HG02840 (cell line): Measurements from ENCODE around the gene ATP2A2.
"Not testable (repeated sequence)": the region's sequence is repeated elsewhere in the genome, so short reads cannot be mapped to it uniquely, and the experiment has no call there.

Experiments used
- ATAC-seq: cut with Tn5 transposase; IDR thresholded peaks from one replicate; pipeline ENCODE4 v1.9.1; 2021; ENCODE audit warnings: mild to moderate bottlenecking, moderate library complexity, moderate number of reproducible peaks; ENCODE audit not compliant: unreplicated experiment, low FRiP score

Gene ATP2A2

GRCh38 chr12:110339184-110339952, 58.3 kb downstream of the ATP2A2 start:
- ATAC-seq: no peak

- not testable (repeated sequence) for ATAC-seq
Observed at GRCh38 chr12:110340261-110340660, 59.2 kb downstream of the ATP2A2 start.

- ATAC-seq: no peak
Observed at GRCh38 chr12:110340706-110341105, 59.7 kb downstream of the ATP2A2 start.

- ATAC-seq: no peak
Observed at GRCh38 chr12:110342157-110342556, 61.1 kb downstream of the ATP2A2 start.

- ATAC-seq: no peak
Observed at GRCh38 chr12:110343114-110343513, 62.1 kb downstream of the ATP2A2 start.

- ATAC-seq: no peak
Observed at GRCh38 chr12:110343736-110344555, 62.9 kb downstream of the ATP2A2 start.

- no peak for ATAC-seq
Observed at GRCh38 chr12:110344657-110345056, 63.6 kb downstream of the ATP2A2 start.

- no peak for ATAC-seq
Observed at GRCh38 chr12:110345176-110345661, 64.2 kb downstream of the ATP2A2 start.

GRCh38 chr12:110345963-110346362, 64.9 kb downstream of the ATP2A2 start:
- ATAC-seq: no peak

GRCh38 chr12:110347767-110348166, 66.7 kb downstream of the ATP2A2 start:
- ATAC-seq: no peak

- no peak for ATAC-seq
Observed at GRCh38 chr12:110348431-110349059, 67.5 kb downstream of the ATP2A2 start.

- no peak for ATAC-seq
Observed at GRCh38 chr12:110349096-110349495, 68.0 kb downstream of the ATP2A2 start.

GRCh38 chr12:110349514-110350151, 68.6 kb downstream of the ATP2A2 start:
- no peak for ATAC-seq

GRCh38 chr12:110351119-110351518, 70.1 kb downstream of the ATP2A2 start:
- no peak for ATAC-seq

- ATAC-seq: no peak
Observed at GRCh38 chr12:110352401-110352800, 71.4 kb downstream of the ATP2A2 start.

- no peak for ATAC-seq
Observed at GRCh38 chr12:110353211-110353965, 72.3 kb downstream of the ATP2A2 start.

GRCh38 chr12:110354172-110354780, 73.2 kb downstream of the ATP2A2 start:
- ATAC-seq: no peak

- no peak for ATAC-seq
Observed at GRCh38 chr12:110355073-110355472, 74.0 kb downstream of the ATP2A2 start.

- ATAC-seq: not testable (repeated sequence)
Observed at GRCh38 chr12:110358384-110359097, 77.5 kb downstream of the ATP2A2 start.
